Left lung (tissue), 10 donors: Measurements from ENCODE around the gene ACE. TPM values are rescaled to one million over a fixed set of nuclear protein-coding genes. Genes with fewer than 3 reads are reported as not detected.

ENCODE experiments used
- ATAC-seq: fragments of 200-7000 bp; cut with Tn5 transposase; one replicate; pipeline ENCODE4 v1.9.1; 2020; ENCODE audit warnings: moderate library complexity
- DNase-seq, 4 donors: peaks; one replicate each; pipeline ENCODE4 v3.0.0-alpha.2; 2013 to 2020
- H3K27ac ChIP-seq, 2 donors: fragments of 200-600 bp; sonication (generic) in 1 of 2; one replicate each; pipeline versions ENCODE4 v1.5.0 to v1.8.0; 2020 to 2021
- H3K27me3 ChIP-seq, 2 donors: fragments of 200-600 bp; sonication (generic) in 1 of 2; one replicate each; pipeline versions ENCODE4 v1.5.0 to v1.8.0; 2020 to 2021
- H3K36me3 ChIP-seq, 2 donors: fragments of 200-600 bp; sonication (generic) in 1 of 2; one replicate each; pipeline versions ENCODE4 v1.5.0 to v1.8.0; 2020 to 2021
- H3K4me1 ChIP-seq, 2 donors: fragments of 200-600 bp; one replicate each; pipeline ENCODE4 v1.8.0; 2021
- H3K4me3 ChIP-seq, 2 donors: fragments of 200-600 bp; sonication (generic) in 1 of 2; one replicate each; pipeline versions ENCODE4 v1.5.0 to v1.8.0; 2020 to 2021; ENCODE audit warnings: mild to moderate bottlenecking in 1 of 2
- H3K9me3 ChIP-seq, 2 donors: fragments of 200-600 bp; sonication (generic) in 1 of 2; one replicate each; pipeline versions ENCODE4 v1.5.0 to v1.8.0; 2020 to 2021
- intact Hi-C, 2 donors: fragments of 100-400 bp; cut with DNase I; formaldehyde crosslinking; loops; one replicate each; pipeline versions ENCODE4 v1.11.2 to v1.14.2; 2022
- polyA plus RNA-seq, 6 donors: library from polyadenylated mRNA; unstranded; fragments of 120-200 nt; gene quantifications; one replicate each; pipeline ENCODE4 v1.2.1, GENCODE V29; 2013; ENCODE audit not compliant: insufficient read length in 6 of 6
- total RNA-seq, 2 donors: library from RNA; stranded (reverse); fragmentation: NEBNext Ultra II Directional; extraction: Animal tissue kit (Norgen Biotek cat#: 25700); gene quantifications; one replicate each; pipeline ENCODE4 v1.2.1, GENCODE V29; 2021
- TF ChIP-seq, protein P1 (sequence below), 2 donors: fragments of 200-600 bp; sonication (generic) in 1 of 2; IDR thresholded peaks; one replicate each; pipeline versions ENCODE4 v1.5.0 to v1.8.0; 2021; ENCODE audit warnings: antibody characterized with exemption in 2 of 2
- donor health status: DM: no; HTN: yes; CAD: no.
- donor health status: DM: no; HTN: no; CAD: no.

ACE gene
- total and polyA plus RNA-seq, 8 donors: 39.9 to 72.0 (median 55.3) TPM

DNA sequence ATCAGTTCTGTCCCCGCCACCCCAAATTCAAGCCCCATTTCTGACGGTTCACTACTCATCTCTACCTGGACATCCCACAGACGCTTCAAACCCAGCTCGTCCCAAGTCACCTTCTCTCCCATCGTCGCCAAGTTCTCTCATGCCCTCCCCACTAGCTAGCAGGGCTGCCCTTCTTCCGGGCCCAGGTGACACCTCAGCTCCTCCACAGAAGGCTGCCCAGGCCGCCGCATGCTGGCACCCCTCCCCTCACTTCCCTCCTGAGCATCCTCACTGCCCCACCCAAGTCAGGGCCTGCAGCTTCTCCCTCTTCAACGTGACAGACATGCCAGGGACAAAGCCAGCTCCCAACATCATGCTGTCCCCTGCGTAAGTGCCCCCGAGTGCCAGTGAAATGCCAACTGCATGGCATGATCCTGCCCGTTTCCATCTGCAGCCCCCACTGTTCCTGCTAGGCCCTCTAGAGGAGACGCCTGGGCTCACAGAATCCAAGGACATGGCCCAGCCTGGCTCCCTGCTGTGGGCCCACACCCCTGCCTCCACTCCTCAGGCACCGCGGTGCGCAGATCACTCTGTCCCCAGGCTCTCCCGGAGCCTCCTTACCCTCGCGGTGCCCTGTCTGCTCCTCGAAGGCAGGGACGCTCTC, 36.6 kb upstream of the ACE start:
- ATAC-seq: no peak
- intact Hi-C loops: no loop called here
- no peaks in the 10 kb centered on the region for H3K9me3 ChIP-seq
- H3K36me3 ChIP-seq: peaks cover 0 to 6% of the 10 kb centered on the region in 2 donors
- H3K4me3 ChIP-seq: no peak overlapping the region
- peaks cover 17 to 75% of the 10 kb centered on the region in 2 donors for H3K4me1 ChIP-seq
- TF ChIP-seq, protein P1, sequence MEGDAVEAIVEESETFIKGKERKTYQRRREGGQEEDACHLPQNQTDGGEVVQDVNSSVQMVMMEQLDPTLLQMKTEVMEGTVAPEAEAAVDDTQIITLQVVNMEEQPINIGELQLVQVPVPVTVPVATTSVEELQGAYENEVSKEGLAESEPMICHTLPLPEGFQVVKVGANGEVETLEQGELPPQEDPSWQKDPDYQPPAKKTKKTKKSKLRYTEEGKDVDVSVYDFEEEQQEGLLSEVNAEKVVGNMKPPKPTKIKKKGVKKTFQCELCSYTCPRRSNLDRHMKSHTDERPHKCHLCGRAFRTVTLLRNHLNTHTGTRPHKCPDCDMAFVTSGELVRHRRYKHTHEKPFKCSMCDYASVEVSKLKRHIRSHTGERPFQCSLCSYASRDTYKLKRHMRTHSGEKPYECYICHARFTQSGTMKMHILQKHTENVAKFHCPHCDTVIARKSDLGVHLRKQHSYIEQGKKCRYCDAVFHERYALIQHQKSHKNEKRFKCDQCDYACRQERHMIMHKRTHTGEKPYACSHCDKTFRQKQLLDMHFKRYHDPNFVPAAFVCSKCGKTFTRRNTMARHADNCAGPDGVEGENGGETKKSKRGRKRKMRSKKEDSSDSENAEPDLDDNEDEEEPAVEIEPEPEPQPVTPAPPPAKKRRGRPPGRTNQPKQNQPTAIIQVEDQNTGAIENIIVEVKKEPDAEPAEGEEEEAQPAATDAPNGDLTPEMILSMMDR (IDR thresholded peaks at IDR 0.05): no peak
- peaks cover 0 to 3% of the 10 kb centered on the region in 2 donors for H3K27me3 ChIP-seq
- DNase-seq: peak in 1 of 4 donors; percentile 62
- peak overlapping the region; percentile 58 to 62 for H3K27ac ChIP-seq

DNA sequence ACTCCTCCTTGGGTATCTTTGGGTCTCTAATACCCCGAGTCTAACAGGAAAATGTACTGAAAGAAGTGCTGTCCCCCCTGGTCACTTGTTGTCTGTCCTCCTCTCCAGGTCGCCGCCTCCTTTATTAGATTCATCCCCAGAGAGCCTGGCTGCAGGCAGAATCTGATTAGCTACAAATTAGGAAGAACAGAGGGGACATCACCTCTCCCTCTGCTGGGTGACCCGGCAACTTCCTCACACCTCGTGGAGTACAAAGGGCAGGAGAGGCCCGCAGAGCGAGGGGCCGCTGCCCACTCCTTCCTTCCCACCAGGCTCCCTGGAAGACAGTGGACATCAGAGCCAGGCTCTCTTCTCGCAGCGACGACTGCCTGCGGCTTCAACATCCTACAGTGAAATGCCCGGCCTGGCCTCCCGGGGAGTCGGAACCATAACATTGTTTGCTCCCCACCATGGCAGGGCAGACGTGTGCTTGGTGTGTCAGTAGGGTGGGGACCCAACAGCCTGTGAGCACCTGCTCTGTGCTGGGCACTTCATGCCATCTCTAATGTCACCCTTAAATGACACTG, 36.0 kb upstream of the ACE start:
- no peak overlapping the region for H3K4me3 ChIP-seq
- peak overlapping the region; percentile 58 to 62 for H3K27ac ChIP-seq
- H3K9me3 ChIP-seq: no peaks in the 10 kb centered on the region
- peaks cover 0 to 3% of the 10 kb centered on the region in 2 donors for H3K36me3 ChIP-seq
- intact Hi-C loops: no loop called here
- H3K4me1 ChIP-seq: peaks cover 11 to 75% of the 10 kb centered on the region in 2 donors
- TF ChIP-seq, protein P1 (IDR thresholded peaks at IDR 0.05): no peak
- DNase-seq (peak in 1 of 4 donors; percentile 54), ATAC-seq (no peak)
- H3K27me3 ChIP-seq: peaks cover 0 to 9% of the 10 kb centered on the region in 2 donors

DNA sequence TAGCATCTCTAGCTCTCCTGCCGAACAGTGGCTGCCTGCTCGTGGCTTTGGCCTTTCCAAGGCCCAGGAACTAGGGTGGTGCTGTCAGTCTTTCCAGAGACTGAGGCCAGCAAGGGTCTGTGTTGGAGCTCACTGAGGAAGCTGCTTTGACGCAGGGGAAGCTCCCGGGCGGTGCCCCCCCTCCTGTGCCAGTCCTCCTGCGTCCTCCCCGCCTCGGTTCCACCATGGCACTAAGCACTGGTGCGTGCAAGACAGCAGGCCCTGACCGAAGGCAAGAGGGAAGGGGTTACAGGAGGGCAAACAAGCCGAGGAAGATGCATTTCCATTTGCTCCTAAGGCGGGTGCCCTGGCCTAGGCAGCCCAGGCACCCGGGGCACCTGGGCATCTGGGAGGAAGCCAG, 35.2 kb upstream of the ACE start:
- TF ChIP-seq, protein P1 (IDR thresholded peaks at IDR 0.05): no peak
- ATAC-seq (no peak), DNase-seq (peak in 1 of 4 donors; percentile 64)
- Histone ChIP-seq H3K4me1 (peaks cover 5 to 73% of the 10 kb centered on the region in 2 donors), H3K27me3 (peaks cover 0 to 17% of the 10 kb centered on the region in 2 donors), H3K9me3 (no peaks in the 10 kb centered on the region), H3K27ac (peak overlapping the region; percentile 58 to 62), H3K36me3 (no peaks in the 10 kb centered on the region), H3K4me3 (no peak overlapping the region)
- intact Hi-C loops: no loop called here

DNA sequence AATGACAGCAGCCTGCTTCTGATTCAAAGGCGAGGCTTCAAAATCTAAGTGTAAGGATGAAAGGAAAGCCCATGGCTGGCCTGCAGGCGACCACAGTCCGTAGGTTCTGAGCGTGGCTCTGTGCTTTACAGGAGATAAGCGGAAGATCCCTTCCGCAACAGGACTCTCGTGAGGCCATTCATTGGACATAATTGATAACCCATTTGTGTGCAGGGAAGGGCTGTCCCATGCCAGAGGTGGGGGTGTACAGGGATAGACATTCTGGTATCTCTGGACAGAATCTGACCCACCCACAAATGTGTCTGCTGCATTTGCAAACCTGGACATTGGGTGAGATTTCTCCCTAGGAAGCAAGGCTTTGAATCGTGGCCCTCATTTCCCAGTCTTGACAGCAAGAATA, 34.8 kb upstream of the ACE start:
- no peak for ATAC-seq
- Histone ChIP-seq H3K4me1 (peaks cover 5 to 73% of the 10 kb centered on the region in 2 donors), H3K27me3 (peaks cover 0 to 21% of the 10 kb centered on the region in 2 donors), H3K27ac (peak overlapping the region; percentile 17 to 62), H3K4me3 (no peak overlapping the region), H3K9me3 (no peaks in the 10 kb centered on the region), H3K36me3 (no peaks in the 10 kb centered on the region)
- intact Hi-C loops: no loop called here
- TF ChIP-seq, protein P1 (IDR thresholded peaks at IDR 0.05): no peak
- DNase-seq: peak in 1 of 4 donors; percentile 25

DNA sequence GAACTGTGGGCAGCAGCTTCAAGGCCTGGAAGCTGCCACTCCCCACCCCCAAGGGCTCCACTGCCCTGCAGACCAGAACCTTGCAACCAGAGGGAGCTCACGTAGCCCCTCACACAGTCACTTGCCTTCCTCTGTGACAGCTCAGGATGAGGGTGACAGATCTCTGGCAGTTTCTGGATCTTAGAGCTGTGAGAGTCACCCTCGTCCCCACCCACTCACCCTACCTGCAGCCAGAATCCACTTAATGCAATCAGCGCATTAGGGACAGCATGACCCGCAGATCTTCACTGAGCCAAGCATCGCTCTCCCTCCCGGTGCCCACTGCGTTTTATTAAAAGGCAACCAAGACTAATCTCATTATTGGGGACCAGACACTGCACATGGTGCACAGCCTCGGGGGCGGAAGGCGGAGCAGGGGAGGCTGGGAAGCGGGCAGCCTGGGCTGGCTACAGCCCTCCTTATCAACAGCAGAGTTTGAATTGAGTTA, 34.3 kb upstream of the ACE start:
- no peak overlapping the region for H3K4me3 ChIP-seq

More for the DNA sequence above, 34.3 kb upstream of the ACE start:
- ATAC-seq (no peak), DNase-seq (peak in 1 of 4 donors; percentile 51)
- intact Hi-C loops: no loop called here
- TF ChIP-seq, protein P1 (IDR thresholded peaks at IDR 0.05): no peak
- H3K4me1 ChIP-seq: peaks cover 10 to 74% of the 10 kb centered on the region in 2 donors
- peak overlapping the region; percentile 17 to 62 for H3K27ac ChIP-seq
- H3K9me3 ChIP-seq: no peaks in the 10 kb centered on the region
- peaks cover 0 to 21% of the 10 kb centered on the region in 2 donors for H3K27me3 ChIP-seq
- H3K36me3 ChIP-seq: no peaks in the 10 kb centered on the region
